HUES48 (cell line): Measurements from ENCODE around the gene SRMS.

Experiments
- H3K27ac ChIP-seq: one replicate; pipeline ENCODE4 v1.7.0; 2013; ENCODE audit warnings: low read depth, low read length, inconsistent platforms
- H3K27me3 ChIP-seq: 2 replicates; pipeline ENCODE4 v1.6.1; 2013; ENCODE audit warnings: mild to moderate bottlenecking, low read length; ENCODE audit not compliant: control insufficient read depth, insufficient read depth
- H3K36me3 ChIP-seq: 2 replicates; pipeline ENCODE4 v1.6.1; 2013; ENCODE audit warnings: low read length; ENCODE audit not compliant: control insufficient read depth, insufficient read depth
- H3K4me1 ChIP-seq: 2 replicates; pipeline ENCODE4 v1.6.1; 2013; ENCODE audit warnings: mild to moderate bottlenecking, low read length; ENCODE audit not compliant: control insufficient read depth, insufficient read depth
- H3K4me3 ChIP-seq: 2 replicates; pipeline ENCODE4 v1.5.1; 2013; ENCODE audit warnings: mild to moderate bottlenecking, low read depth, low read length
- H3K9ac ChIP-seq: 2 replicates; pipeline ENCODE4 v1.6.1; 2013; ENCODE audit warnings: mild to moderate bottlenecking, low read depth, low read length, moderate library complexity
- H3K9me3 ChIP-seq: 2 replicates; pipeline ENCODE4 v1.6.1; 2013; ENCODE audit warnings: low read length; ENCODE audit not compliant: control insufficient read depth, insufficient read depth

Gene SRMS

GRCh38 chr20:63533388-63533787 lies 14.2 kb downstream of the SRMS start:
- H3K9ac ChIP-seq, result no peak overlapping the region
- no peaks in the 10 kb centered on the region for H3K27me3 ChIP-seq

GRCh38 chr20:63532449-63532971 lies 15.0 kb downstream of the SRMS start:
- Histone ChIP-seq H3K27ac (no peak overlapping the region), H3K27me3 (no peaks in the 10 kb centered on the region), H3K9ac (no peak overlapping the region), H3K9me3 (no peaks in the 10 kb centered on the region), H3K4me3 (no peak overlapping the region), H3K36me3 (no peaks in the 10 kb centered on the region), H3K4me1 (no peaks in the 10 kb centered on the region; the same call in 1 of the 2 replicates)

More at GRCh38 chr20:63533388-63533787, 14.2 kb downstream of the SRMS start:
- Histone ChIP-seq H3K9me3 (no peaks in the 10 kb centered on the region), H3K4me1 (no peaks in the 10 kb centered on the region; the same call in 1 of the 2 replicates), H3K36me3 (no peaks in the 10 kb centered on the region), H3K4me3 (no peak overlapping the region), H3K27ac (no peak overlapping the region)

- Histone ChIP-seq H3K36me3 (no peaks in the 10 kb centered on the region), H3K4me1 (no peaks in the 10 kb centered on the region; the same call in 1 of the 2 replicates), H3K27ac (no peak overlapping the region), H3K9me3 (no peaks in the 10 kb centered on the region), H3K9ac (no peak overlapping the region), H3K4me3 (no peak overlapping the region), H3K27me3 (no peaks in the 10 kb centered on the region)
Observed at GRCh38 chr20:63531686-63532448, 15.7 kb downstream of the SRMS start.

- H3K9me3 ChIP-seq, result no peaks in the 10 kb centered on the region
- H3K36me3 ChIP-seq, result no peaks in the 10 kb centered on the region
- H3K9ac ChIP-seq, result no peak overlapping the region
- H3K4me3 ChIP-seq, result no peak overlapping the region
- H3K27me3 ChIP-seq, result no peaks in the 10 kb centered on the region
- H3K27ac ChIP-seq, result no peak overlapping the region
- H3K4me1 ChIP-seq, result no peaks in the 10 kb centered on the region; the same call in 1 of the 2 replicates
Observed at GRCh38 chr20:63530788-63531160, 16.8 kb downstream of the SRMS start.

- no peak overlapping the region for H3K4me3 ChIP-seq
- no peaks in the 10 kb centered on the region for H3K27me3 ChIP-seq
- no peaks in the 10 kb centered on the region for H3K9me3 ChIP-seq
- no peaks in the 10 kb centered on the region; the same call in 1 of the 2 replicates for H3K4me1 ChIP-seq
- no peaks in the 10 kb centered on the region for H3K36me3 ChIP-seq
- H3K9ac ChIP-seq, result no peak overlapping the region
- H3K27ac ChIP-seq, result no peak overlapping the region
Observed at GRCh38 chr20:63529861-63530787, 17.4 kb downstream of the SRMS start.

- Histone ChIP-seq H3K4me3 (no peak overlapping the region), H3K36me3 (no peaks in the 10 kb centered on the region), H3K9me3 (no peaks in the 10 kb centered on the region), H3K9ac (no peak overlapping the region), H3K27ac (no peak overlapping the region), H3K4me1 (no peaks in the 10 kb centered on the region), H3K27me3 (no peaks in the 10 kb centered on the region)
Observed at GRCh38 chr20:63529180-63529860, 18.2 kb downstream of the SRMS start.

- Histone ChIP-seq H3K9me3 (peaks cover 8% of the 10 kb centered on the region; the same call in 1 of the 2 replicates), H3K4me3 (no peak overlapping the region), H3K9ac (no peak overlapping the region), H3K4me1 (no peaks in the 10 kb centered on the region), H3K36me3 (peaks cover 13% of the 10 kb centered on the region), H3K27ac (no peak overlapping the region), H3K27me3 (no peaks in the 10 kb centered on the region)
Observed at GRCh38 chr20:63527184-63527583, 20.4 kb downstream of the SRMS start.

GRCh38 chr20:63525971-63526370 lies 21.6 kb downstream of the SRMS start:
- H3K9me3 ChIP-seq, result peaks cover 8% of the 10 kb centered on the region; the same call in 1 of the 2 replicates
- H3K36me3 ChIP-seq, result peaks cover 20% of the 10 kb centered on the region
- no peak overlapping the region for H3K9ac ChIP-seq
- no peak overlapping the region for H3K27ac ChIP-seq
- no peak overlapping the region for H3K4me3 ChIP-seq
- H3K27me3 ChIP-seq, result no peaks in the 10 kb centered on the region
- H3K4me1 ChIP-seq, result no peaks in the 10 kb centered on the region; the same call in 1 of the 2 replicates

- Histone ChIP-seq H3K4me3 (no peak overlapping the region), H3K27me3 (no peaks in the 10 kb centered on the region), H3K36me3 (peaks cover 20% of the 10 kb centered on the region), H3K9ac (no peak overlapping the region), H3K9me3 (peaks cover 8% of the 10 kb centered on the region; the same call in 1 of the 2 replicates), H3K27ac (no peak overlapping the region), H3K4me1 (no peaks in the 10 kb centered on the region; the same call in 1 of the 2 replicates)
Observed at GRCh38 chr20:63525185-63525584, 22.4 kb downstream of the SRMS start.

GRCh38 chr20:63522981-63523611 lies 24.5 kb downstream of the SRMS start:
- peaks cover 5% of the 10 kb centered on the region; the same call in 1 of the 2 replicates for H3K4me1 ChIP-seq
- peaks cover 8% of the 10 kb centered on the region; the same call in 1 of the 2 replicates for H3K9me3 ChIP-seq
- no peak overlapping the region for H3K4me3 ChIP-seq
- no peak overlapping the region for H3K9ac ChIP-seq
- H3K36me3 ChIP-seq, result peaks cover 20% of the 10 kb centered on the region
- H3K27me3 ChIP-seq, result peaks cover 3% of the 10 kb centered on the region; the same call in 1 of the 2 replicates
- H3K27ac ChIP-seq, result no peak overlapping the region
